HG03039 (cell line): Measurements from ENCODE around the gene ADAMTSL2.

Experiments
- ATAC-seq: cut with Tn5 transposase; IDR thresholded peaks from one replicate; pipeline ENCODE4 v1.9.1; 2021; ENCODE audit warnings: mild to moderate bottlenecking, moderate library complexity; ENCODE audit not compliant: unreplicated experiment

ADAMTSL2 gene

DNA sequence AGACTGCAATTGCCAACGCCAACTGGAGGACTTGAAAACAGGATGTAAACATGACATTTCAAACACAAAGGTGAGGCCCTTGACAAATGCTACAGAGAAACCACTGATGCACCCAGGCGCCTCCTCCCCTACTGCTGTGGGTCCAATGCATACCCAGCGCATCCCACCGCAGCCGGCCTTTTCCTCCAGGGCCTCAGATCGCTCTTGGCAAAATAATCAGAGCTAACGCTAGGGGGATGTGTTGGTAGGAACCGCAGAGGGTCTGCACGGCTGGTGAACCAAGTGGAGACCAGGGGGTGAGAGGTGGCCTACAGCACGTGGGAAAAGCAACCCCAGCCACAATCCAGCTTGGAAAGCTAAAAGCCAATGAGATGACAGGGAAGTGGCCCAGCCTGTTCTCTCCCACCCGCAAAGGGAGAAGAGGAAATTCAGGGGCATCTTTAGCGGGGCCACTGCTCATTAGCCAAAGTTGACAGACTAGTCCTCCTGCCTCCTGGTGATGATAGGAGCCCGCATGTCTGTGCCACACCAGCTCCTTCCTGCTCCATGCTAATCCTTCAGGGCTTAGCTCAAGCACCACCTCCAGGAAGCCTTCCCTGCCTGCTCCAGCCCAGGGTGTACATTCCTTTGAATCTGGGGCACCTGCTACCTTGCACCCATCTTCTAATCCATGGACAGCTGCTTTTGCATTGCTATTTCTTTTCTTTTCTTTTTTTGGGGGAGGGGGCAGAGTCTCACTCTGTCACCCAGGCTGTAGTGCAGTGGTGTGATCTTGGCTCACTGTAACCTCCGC is 68.8 kb downstream of the ADAMTSL2 start:
- ATAC-seq: no peak

DNA sequence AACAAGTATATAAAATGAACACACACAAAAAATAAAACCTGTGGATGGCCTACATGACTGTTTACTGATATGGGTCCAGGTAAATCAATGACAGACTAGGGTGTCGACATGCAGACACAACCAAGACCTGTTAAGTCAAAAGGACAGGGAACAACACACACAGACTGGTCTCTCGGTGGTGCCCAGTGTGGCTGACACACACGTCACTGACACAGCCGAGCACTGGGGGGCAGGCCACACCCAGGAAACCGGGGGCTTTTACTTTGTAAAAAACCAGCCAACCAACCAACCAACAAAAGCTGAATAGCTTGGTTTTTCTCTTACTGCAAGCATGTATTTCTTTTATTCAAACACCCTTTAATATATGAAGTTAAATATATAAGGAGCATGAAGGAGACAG is 69.7 kb downstream of the ADAMTSL2 start:
- ATAC-seq: no peak

DNA sequence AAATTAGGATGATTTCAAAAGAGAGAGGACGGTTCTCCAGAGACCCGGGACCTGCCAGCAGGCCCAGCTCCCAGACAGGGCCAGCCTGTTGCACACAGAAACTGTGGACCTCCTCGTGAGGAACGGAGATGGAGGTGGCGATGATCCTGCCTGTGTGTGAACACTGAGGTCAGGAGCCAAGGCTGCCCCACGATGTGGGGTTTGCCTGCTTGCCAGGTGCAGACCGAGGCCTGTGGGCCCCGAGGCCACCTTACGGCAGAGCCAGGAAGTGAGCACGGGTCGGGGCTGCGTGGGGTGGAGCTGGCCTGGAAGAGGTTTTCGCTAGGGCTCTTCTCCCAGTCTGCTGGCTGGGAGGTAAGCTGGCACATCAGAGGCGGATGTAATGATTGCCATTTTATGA is 70.4 kb downstream of the ADAMTSL2 start:
- ATAC-seq: no peak

DNA sequence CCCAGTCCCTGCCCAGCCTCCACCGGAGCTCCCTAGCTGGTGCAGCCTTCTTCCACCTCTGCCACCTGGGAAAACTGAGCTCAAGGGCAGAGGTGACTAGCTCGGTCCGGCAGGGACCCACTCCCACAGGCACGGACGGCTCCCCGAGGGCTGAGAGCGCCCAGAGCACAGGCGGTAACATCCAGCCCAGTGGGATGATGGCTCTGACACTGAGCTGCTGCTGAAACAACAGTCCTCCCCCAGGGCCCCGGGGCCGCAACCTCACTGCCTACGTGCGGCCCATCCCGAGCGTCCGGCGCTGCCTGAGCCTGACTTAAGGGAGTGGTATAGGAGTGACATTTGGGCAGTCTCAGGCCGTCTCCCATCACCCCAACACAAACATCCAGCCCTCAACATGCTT is 70.9 kb downstream of the ADAMTSL2 start:
- ATAC-seq: no peak

DNA sequence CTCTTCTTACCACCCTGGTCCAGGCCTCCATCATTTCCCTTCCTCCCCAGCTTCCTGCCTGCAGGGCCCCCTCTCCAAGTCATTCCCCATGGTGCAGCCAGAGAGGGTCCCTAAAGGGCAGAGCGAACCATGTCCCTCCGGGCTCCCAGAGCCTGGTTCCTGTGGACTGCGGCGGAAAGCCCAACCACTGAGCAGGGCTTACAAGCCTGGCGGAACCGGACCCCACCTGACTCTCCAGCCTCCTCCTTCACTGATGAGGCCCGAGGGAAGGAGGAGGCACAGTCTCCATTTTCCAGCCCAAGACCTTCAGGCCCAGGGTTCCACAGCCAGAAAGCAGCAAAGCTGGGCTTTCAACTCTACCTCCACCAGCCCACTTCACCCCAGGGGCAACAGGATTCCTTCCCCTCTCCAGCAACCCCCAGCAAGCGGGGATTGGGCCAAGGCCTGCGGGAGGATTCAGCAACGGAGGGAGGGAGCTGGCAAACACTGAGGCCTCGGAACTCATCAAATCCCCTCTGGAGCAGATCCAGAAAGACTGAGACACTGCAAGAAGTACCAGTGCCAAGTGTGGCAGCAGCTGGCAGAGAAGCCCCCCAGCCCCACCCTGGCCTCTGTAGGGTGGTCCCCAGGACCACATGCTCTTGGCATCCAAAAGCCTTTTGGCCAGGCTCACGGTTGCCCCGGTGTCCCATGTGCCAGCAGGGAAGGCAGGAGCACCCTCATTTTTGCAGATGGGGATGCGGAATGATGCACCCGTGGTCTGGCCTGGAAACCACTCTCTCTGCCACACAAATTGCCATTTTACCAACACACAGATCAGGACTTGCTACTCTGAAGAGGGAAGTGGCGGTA is 71.6 kb downstream of the ADAMTSL2 start:
- ATAC-seq: no peak

DNA sequence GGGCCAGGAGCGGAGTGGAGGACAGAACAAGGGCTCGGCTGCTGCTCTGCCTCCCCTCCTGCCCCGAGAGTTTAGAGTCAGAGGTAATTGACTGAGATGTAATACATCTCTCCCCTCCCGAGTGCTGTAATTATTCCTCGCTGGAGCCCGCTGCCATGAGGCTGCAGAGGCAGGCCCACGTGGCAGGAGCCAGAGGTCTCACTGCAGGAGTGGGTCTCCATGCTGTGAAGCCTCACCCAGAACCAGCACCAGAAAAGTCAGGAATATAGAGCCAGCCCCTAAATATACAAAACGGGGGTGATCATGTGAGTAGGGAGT is 72.2 kb downstream of the ADAMTSL2 start:
- no peak for ATAC-seq

DNA sequence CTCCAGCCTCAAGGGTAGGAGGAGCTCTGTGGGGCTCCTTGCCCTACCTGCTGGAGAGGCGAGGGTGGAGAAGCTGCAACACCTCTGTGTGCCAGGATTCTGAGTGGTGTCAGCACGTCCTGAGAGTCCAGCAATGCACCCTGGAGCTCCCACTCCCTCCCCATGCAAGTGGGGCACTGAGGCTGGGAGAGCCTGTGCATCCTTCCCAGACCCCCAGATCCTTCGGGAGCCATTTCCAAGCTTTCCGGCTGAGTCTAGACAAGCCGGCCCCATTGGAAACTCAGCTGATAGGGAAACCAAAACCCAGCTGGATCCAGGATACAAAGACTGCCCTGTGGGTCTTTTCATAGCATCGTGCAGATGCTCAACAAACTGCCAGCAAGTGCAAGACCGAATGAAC is 72.9 kb downstream of the ADAMTSL2 start:
- no peak for ATAC-seq

DNA sequence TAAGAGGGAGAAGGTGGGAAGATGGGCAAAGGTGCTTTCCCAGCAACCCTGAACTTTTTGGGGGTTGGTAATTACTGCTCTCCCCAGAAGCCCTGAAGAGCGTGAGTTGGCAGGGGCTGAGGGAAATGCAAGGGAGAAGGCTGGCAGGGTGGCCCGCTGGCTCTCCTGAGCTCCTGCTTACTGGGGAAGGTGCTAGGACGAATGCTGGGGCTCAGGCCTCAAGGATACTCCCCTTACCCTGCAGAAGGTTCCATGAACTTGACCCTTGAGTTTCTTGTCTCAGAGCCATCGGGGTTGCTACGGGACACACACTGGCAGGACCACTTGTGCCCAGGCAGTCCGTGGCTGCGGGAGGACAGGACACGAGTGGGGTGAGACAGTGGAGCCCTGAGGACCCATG is 73.5 kb downstream of the ADAMTSL2 start:
- no peak for ATAC-seq

DNA sequence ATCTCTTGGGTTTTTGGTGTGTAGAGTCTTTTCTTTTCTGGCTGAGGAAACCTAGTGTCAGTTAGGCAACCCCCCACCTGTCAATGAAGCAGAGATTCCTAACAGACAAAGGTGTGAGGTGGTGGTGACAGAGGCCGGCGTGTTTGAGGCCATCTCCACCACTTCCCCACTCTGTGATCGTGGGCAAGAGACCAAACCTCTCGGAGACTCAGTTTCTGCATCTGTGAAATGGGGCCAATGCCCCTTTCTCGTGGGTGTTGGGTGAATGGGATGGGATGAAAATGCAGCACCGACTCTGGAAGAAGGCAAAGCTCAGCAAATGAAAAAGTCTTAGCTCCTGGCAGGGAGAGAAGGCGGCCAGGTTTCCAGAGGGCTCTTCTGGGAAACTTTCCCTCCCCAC is 73.9 kb downstream of the ADAMTSL2 start:
- no peak for ATAC-seq

DNA sequence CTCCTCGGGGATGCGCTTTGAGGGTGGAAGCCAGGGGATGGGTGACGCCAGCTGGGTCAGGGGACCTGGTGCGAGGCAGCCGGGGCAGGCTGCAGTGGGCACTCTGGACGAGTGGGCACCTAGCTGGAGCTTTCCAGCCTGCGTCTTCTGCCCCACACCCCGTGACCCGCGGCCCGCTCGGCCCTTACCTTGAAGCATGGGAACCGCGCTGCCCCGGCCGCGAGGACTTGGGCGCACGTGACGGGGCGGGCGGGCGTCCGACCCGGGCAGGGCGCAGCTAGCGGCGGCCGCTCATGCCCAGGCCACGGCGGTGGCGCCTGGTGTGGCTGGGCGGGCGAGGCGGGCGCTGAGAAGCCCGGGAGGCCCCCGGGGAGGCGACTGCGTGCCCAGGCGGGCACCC is 74.4 kb downstream of the ADAMTSL2 start:
- ATAC-seq: no peak

DNA sequence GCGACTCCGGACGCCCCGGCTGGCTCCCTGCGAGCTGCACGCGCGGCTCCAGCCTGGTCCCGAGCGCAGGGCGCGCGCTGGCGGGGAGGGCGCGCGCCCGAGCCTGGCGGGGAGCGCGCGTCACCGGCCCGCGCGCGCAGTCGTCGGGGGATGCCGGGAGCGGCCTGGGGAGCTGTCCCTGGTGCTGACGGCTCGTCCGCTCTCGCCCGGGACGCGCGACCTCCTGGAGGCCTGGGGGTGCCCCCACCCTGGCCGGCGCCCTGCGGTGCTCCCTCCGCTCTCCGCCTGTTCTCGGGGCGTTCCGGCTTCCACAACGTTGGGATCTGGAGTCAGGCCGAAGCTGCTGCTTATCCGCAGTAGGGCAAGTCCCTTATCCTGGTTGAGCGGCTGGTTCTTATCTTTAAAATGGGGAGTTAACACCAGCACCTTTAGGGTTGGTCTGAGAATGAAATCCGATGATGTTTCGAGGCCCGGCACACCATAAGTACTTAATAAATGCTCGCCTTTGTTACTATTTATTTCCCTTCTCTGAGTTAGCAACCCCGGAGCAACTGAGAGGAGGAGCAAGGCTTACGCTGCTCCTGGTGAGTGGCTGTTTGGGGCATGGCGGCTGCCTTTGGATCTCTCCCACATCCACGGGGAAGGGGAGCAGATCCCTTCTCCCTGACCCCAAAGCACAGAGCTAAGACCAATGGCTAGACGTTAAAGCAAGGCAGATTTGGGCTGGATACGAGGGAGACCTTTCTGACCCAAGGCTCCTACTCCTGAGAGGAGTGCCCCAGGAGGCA is 75.0 kb downstream of the ADAMTSL2 start, which contains the start of gene FAM163B:
FAM163B (minus strand) TSS at position 79 of the 788 bp plus-strand sequence. CDS start 29,166 bp downstream, outside the sequence.
- no peak for ATAC-seq

DNA sequence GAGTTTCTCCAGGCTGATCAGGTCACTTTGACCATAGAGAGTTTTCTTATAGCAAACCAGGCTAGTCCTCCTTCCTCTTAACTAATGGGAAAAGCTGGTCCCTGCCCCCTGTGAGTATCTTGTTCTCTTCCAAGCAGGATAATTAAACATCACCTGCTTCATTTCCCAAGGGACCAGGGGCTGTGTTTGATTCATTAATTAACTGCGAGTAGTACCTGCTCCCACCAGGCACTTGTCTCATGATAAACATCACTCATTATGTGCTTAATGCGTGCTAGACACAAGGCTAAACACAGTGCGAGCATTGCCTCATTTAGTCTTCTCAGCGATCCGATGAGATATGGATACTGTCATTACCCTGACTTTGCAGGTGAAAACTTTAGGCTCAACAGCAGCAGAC is 76.3 kb downstream of the ADAMTSL2 start:
- no peak for ATAC-seq

DNA sequence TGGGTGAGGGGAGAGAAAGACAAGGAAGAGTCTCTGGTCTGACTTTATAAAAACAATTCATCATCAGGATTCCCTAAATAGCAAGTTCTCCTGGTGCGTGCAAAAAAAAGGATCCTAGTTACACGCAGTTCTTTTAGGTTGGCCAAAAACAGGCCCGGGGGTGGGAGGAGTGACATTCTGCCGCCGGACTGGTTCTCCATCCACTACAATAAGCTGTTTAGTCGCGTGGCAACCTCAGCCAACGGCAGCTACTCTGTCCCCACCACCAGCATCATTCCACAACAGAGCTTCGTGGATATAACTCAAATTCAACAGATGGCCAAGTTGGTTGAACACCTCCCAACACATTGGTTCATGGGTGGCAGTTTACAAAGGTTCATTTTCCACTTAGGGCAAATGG is 77.5 kb downstream of the ADAMTSL2 start:
- no peak for ATAC-seq

DNA sequence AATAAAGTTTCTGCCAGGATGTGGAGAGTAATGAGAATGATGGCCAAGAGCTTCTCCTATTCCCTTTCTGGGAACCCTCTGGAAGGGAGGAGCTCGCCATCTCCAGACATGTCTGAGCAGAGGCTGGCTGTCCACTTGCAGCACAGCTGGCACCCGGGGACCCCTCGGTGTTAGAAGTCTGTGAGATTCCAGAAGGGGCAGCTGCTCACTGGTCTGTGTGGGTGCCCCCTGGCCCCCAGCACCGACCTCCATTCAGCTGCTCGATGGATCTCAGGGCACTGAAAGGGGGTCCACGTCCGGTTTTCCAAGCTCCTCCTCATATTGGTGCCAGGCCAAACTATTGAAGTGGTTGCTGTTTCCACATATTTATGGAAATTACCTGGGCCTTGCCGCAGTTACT is 78.3 kb downstream of the ADAMTSL2 start:
- no peak for ATAC-seq

DNA sequence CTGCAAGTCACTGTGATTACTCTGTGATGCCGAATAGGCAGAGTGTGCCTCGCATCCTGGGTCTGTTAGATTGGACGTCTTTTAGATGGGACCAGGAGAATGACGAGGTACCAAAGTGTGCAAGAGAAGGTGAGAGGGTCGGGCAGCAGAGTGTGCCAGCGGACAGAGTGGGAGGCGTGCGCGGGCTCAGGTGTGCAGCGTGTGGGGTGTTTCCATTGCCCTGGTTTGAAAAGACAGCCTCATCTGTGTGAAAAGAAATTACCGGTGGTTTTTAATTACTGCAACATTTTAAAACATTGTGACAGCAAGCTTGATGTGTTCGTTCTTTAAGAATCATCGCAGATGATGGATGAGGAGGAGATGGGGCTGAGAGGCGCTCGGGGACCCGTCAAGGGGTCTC is 78.9 kb downstream of the ADAMTSL2 start:
- no peak for ATAC-seq

DNA sequence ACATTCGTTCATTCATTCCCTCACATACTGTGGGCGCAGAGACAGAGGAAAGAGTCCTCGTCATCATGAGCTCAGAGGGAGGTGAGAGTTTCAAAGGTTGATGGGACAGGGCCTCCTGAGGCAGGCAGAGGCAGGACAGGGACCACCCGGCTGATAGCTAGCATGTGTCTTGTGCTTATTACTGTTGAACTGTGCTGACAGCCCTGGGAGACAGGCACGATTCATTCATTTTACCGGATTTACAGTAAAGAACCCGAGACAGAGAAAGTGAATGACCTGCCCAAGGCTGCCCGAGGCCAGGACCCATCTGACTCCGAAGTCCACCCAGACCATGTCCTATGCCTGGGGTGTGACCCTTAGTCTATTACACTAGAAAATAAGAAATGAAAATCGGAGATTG is 79.6 kb downstream of the ADAMTSL2 start:
- no peak for ATAC-seq

DNA sequence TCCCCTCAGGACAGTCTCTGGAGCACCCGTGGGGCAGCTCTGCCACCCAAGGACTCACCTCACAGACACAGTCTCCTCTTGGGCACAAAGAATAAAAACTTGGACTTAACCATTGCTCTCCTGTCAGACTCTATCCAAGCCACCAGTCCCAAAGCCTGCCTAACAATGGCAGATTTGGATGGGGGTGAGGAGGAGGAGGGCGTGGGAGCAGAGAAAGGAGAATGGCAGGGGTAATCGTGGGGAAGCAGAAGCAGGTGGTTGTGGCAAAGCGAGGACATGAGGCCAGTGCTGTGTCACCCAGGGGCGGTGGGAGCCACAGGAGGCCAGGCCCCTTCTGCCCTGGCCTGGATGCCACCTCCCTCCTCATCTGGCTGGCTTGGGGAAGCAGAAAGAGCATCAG is 80.2 kb downstream of the ADAMTSL2 start:
- ATAC-seq: no peak

DNA sequence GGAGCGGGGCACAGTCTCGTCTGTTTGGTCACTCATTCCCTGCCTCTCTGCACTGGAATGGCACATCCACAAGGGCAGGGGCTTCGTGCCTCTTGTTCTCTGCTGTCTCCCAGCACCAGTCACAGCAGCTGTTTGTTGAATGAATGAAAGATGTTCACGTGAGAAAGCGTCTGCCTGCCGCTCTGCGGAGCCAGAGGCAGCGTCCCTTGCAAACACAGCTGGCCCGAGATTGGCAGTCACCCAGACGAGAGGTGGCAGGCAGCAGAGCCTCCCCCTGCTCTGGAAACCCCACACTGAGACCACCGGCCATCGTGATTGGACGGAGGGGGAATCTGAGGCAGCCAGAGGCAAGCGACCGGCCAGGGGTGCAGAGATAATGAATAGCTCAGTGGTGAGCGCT is 80.7 kb downstream of the ADAMTSL2 start:
- no peak for ATAC-seq

DNA sequence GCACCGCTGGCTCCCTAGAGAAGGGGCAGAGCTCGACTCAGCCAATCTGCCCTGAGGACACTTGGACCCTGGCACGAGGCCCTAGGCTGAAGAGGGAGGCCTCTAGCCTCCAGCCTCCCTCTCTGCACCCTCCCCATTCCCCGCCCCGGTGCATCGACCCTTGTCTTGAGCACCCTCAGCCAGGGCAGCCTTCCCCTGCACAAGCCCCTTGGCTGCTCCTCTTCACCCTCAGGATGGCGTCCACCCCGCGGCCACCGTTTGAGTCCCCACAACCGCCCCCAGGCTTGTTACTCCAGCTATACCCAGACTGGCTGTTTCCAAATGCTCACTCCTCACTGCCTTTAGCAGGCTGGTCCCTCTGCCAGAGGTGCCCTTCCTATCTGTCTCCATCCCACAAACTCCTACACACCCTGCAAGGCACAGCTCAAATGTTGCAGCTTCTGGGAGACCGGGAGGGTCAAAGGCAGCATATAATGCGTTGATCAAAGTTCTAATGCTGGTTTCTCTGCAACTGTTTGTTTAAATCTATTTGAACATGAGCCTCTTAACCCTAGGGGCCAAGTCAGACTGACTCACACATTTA is 81.2 kb downstream of the ADAMTSL2 start:
- ATAC-seq: no peak

DNA sequence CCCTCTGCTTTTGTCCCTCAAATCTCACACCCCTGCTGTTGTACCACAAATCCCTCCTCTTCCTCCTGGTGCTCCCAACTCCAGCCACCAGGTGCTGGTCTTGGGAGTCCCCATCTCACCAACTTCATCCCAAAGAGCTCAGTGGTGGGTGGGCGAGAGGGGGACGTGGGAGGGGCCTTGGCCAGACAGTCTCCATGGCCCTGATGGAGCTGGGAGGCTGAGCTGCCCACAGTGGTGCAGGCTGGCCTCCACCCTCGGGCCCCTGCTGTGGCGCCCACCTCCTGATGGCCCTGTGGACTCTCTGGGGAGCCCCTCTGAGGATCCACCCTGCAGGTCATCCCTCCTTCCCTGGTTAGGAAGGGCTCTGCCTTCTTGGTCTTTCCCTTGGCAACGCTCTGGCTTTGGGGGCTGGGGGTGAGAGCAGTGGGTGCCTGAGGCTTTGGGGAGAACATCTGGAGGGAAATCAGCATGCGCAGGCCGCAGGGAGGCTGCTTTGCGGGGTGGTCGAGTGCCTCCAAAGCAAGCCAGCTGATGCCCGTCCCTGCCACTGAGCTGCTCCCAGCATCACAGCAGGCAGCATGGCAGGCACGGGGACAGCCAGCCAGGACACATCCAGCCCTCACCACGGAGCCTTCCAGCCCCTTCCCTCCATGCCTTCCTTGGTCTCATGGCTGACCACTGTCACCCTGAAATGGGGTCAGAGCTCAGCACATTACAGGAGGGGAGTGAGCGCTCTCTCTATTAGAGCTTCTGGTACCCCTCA is 82.3 kb downstream of the ADAMTSL2 start:
- ATAC-seq: no peak
